Upper lobe of left lung (tissue), 6 donors: ENCODE data around the gene SIGLEC12. TPM values are rescaled to one million over a fixed set of nuclear protein-coding genes. Genes with fewer than 3 reads are reported as not detected.
A peak's percentile ranks its signal among the peaks of the same experiment; 100 is the strongest.
"Not testable (repeated sequence)": the region's sequence is repeated elsewhere in the genome, so short reads cannot be mapped to it uniquely, and the experiment has no call there.

ENCODE experiments used
- ATAC-seq, 2 donors: fragments of 200-7000 bp; cut with Tn5 transposase; one replicate each; pipeline ENCODE4 v1.9.1; 2022; ENCODE audit warnings: mild to moderate bottlenecking in 2 of 2, moderate library complexity in 2 of 2; ENCODE audit not compliant: low FRiP score in 2 of 2
- DNase-seq, 2 donors: peaks; one replicate each; pipeline ENCODE4 v3.0.0-alpha.2; 2019 to 2020
- H3K27ac ChIP-seq, 4 donors: fragments of 200-600 bp; sonication (generic); one replicate each; pipeline ENCODE4 v1.5.1; 2016 to 2019
- H3K27me3 ChIP-seq, 4 donors: fragments of 200-600 bp; sonication (generic); one replicate each; pipeline ENCODE4 v1.5.1; 2017 to 2019
- H3K36me3 ChIP-seq, 4 donors: fragments of 200-600 bp; sonication (generic); one replicate each; pipeline ENCODE4 v1.5.1; 2016 to 2019
- H3K4me1 ChIP-seq, 4 donors: fragments of 200-600 bp; sonication (generic); one replicate each; pipeline ENCODE4 v1.5.1; 2018 to 2019
- H3K4me3 ChIP-seq, 4 donors: fragments of 200-600 bp; sonication (generic); one replicate each; pipeline ENCODE4 v1.5.1; 2017 to 2019; ENCODE audit warnings: mild to moderate bottlenecking in 2 of 4, moderate library complexity in 1 of 4
- H3K9me3 ChIP-seq, 4 donors: fragments of 200-600 bp; sonication (generic); one replicate each; pipeline ENCODE4 v1.5.1; 2018 to 2019
- CTCF ChIP-seq, 6 experiments: fragments of 450-650 bp in 4 of 6; fragments of 200-600 bp in 2 of 6; sonication (generic) in 2 of 6; IDR thresholded peaks; one replicate each; pipeline ENCODE4 v1.5.1; 2016 to 2019; ENCODE audit warnings: antibody characterized with exemption in 6 of 6
- EP300 ChIP-seq, 4 donors: sonication (generic); formaldehyde crosslinking; IDR thresholded peaks; one replicate each; pipeline ENCODE4 v1.5.1; 2017; ENCODE audit warnings: antibody characterized with exemption in 4 of 4, control low read depth in 2 of 4
- POLR2A ChIP-seq, 4 donors: fragments of 450-650 bp; IDR thresholded peaks; one replicate each; pipeline ENCODE4 v1.5.1; 2016 to 2017; ENCODE audit warnings: antibody characterized with exemption in 4 of 4, mild to moderate bottlenecking in 2 of 4
- POLR2AphosphoS5 ChIP-seq, 2 donors: sonication (generic); formaldehyde crosslinking; IDR thresholded peaks; one replicate each; pipeline ENCODE4 v1.5.1; 2017; ENCODE audit warnings: antibody characterized with exemption in 2 of 2
- WGBS, 2 donors: methylation state at CpG; one replicate each; pipeline ENCODE4 v1.1.5; 2017 to 2018; 5-methylcytosine and 5-hydroxymethylcytosine counted together
- total RNA-seq, 6 donors: library from RNA; depleted of rRNA in 4 of 6; stranded (reverse); fragments of >200 nt in 4 of 6; gene quantifications; one replicate each; pipeline versions ENCODE4 v1.1.0 to v1.2.1, GENCODE V29; 2016 to 2021
- donor health status: DM: no; HTN: no; CAD: no; lungs with moderate emphysema.
- donor health status: DM: no; HTN: yes; CAD: no; lungs with severe emphysema.

SIGLEC12 gene
- total RNA-seq, 6 donors from 2014 or later = 0.30 to 4.5 (median 3.3) TPM; not detected in 1

GRCh38 chr19:51457351-51458013 lies 44.1 kb downstream of the SIGLEC12 start:
- Histone ChIP-seq H3K4me3 (no peak overlapping the region), H3K36me3 (no peaks in the 10 kb centered on the region), H3K27ac (peak overlapping the region in 1 of 4 donors; percentile 63), H3K9me3 (no peaks in the 10 kb centered on the region), H3K27me3 (peaks cover 0 to under 1% (median 0%) of the 10 kb centered on the region in 4 donors), H3K4me1 (peaks cover 0 to 16% (median 2%) of the 10 kb centered on the region in 4 donors)
- DNase-seq = no peak
- 77 to 85% methylated on average over 3 to 11 of the region's 11 CpGs for WGBS, 2 donors
- no peak for ATAC-seq
- TF ChIP-seq POLR2A (IDR thresholded peaks at IDR 0.05) = no peak

- TF ChIP-seq POLR2A (IDR thresholded peaks at IDR 0.05) (peak in 1 of 4 donors; percentile 23), EP300 (IDR thresholded peaks at IDR 0.05) (no peak), CTCF (IDR thresholded peaks at IDR 0.05) (no peak), POLR2AphosphoS5 (IDR thresholded peaks at IDR 0.05) (no peak)
- H3K27me3 ChIP-seq = no peaks in the 10 kb centered on the region
Observed at GRCh38 chr19:51456541-51457290, 44.9 kb downstream of the SIGLEC12 start.

GRCh38 chr19:51450730-51451307 lies 50.8 kb downstream of the SIGLEC12 start:
- ATAC-seq = no peak
- no peak for DNase-seq
- Histone ChIP-seq H3K4me3 (no peak overlapping the region), H3K4me1 (no peaks in the 10 kb centered on the region), H3K9me3 (no peaks in the 10 kb centered on the region), H3K27me3 (no peaks in the 10 kb centered on the region), H3K27ac (no peak overlapping the region), H3K36me3 (no peaks in the 10 kb centered on the region)
- 72 to 80% methylated on average over 5 of the region's 5 CpGs for WGBS, 2 donors
- TF ChIP-seq CTCF (IDR thresholded peaks at IDR 0.05) (no peak), EP300 (IDR thresholded peaks at IDR 0.05) (no peak), POLR2A (IDR thresholded peaks at IDR 0.05) (no peak), POLR2AphosphoS5 (IDR thresholded peaks at IDR 0.05) (no peak)

More at GRCh38 chr19:51456541-51457290, 44.9 kb downstream of the SIGLEC12 start:
- no peaks in the 10 kb centered on the region for H3K9me3 ChIP-seq
- no peaks in the 10 kb centered on the region for H3K36me3 ChIP-seq
- DNase-seq = no peak
- H3K27ac ChIP-seq = peak overlapping the region in 1 of 4 donors; percentile 63
- H3K4me1 ChIP-seq = peaks cover 0 to 8% (median 2%) of the 10 kb centered on the region in 4 donors
- WGBS, 2 donors = 70 to 72% methylated on average over 11 of the region's 11 CpGs
- no peak overlapping the region for H3K4me3 ChIP-seq
- ATAC-seq = no peak

GRCh38 chr19:51448411-51449016 lies 53.1 kb downstream of the SIGLEC12 start:
- DNase-seq (no peak), ATAC-seq (no peak)
- Histone ChIP-seq H3K27me3 (no peaks in the 10 kb centered on the region), H3K4me3 (no peak overlapping the region), H3K27ac (no peak overlapping the region), H3K4me1 (no peaks in the 10 kb centered on the region), H3K36me3 (no peaks in the 10 kb centered on the region), H3K9me3 (no peaks in the 10 kb centered on the region)
- 36 to 57% methylated on average over 13 of the region's 13 CpGs for WGBS, 2 donors
- no peak for TF ChIP-seq EP300 (IDR thresholded peaks at IDR 0.05)
- TF ChIP-seq POLR2AphosphoS5 (IDR thresholded peaks at IDR 0.05) = no peak
- TF ChIP-seq CTCF (IDR thresholded peaks at IDR 0.05) = no peak
- no peak for TF ChIP-seq POLR2A (IDR thresholded peaks at IDR 0.05)

GRCh38 chr19:51448011-51448410 lies 53.6 kb downstream of the SIGLEC12 start:
- Histone ChIP-seq H3K4me1 (no peaks in the 10 kb centered on the region), H3K27ac (no peak overlapping the region), H3K36me3 (no peaks in the 10 kb centered on the region), H3K27me3 (no peaks in the 10 kb centered on the region), H3K9me3 (no peaks in the 10 kb centered on the region), H3K4me3 (no peak overlapping the region)
- no peak for DNase-seq
- TF ChIP-seq CTCF (IDR thresholded peaks at IDR 0.05) (no peak), POLR2A (IDR thresholded peaks at IDR 0.05) (no peak), POLR2AphosphoS5 (IDR thresholded peaks at IDR 0.05) (no peak)
- no peak for ATAC-seq
- 73 to 81% methylated on average over 7 of the region's 7 CpGs for WGBS, 2 donors

GRCh38 chr19:51447510-51447909 lies 54.1 kb downstream of the SIGLEC12 start:
- H3K4me3 ChIP-seq, H3K4me1 ChIP-seq, H3K9me3 ChIP-seq, DNase-seq, H3K27me3 ChIP-seq, H3K36me3 ChIP-seq, H3K27ac ChIP-seq, ATAC-seq: not testable (repeated sequence)
- WGBS, 2 donors = 85 to 95% methylated on average over 3 of the region's 3 CpGs
